Stomach smooth muscle (tissue), 2 donors: ENCODE measurements around the gene HERC5.

Experiments used
- H3K27ac ChIP-seq: one replicate; pipeline ENCODE4 v1.7.0; 2013; ENCODE audit warnings: mild to moderate bottlenecking, low read length, inconsistent platforms
- H3K27me3 ChIP-seq, 2 donors: one replicate each; pipeline ENCODE4 v1.7.0; 2013; ENCODE audit warnings: low read length in 2 of 2; ENCODE audit not compliant: insufficient read depth in 2 of 2, control insufficient read depth in 1 of 2
- H3K36me3 ChIP-seq, 2 donors: one replicate each; pipeline ENCODE4 v1.7.0; 2013; ENCODE audit warnings: low read length in 2 of 2; ENCODE audit not compliant: control insufficient read depth in 2 of 2, insufficient read depth in 2 of 2
- H3K4me1 ChIP-seq: one replicate; pipeline ENCODE4 v1.7.0; 2013; ENCODE audit warnings: low read length; ENCODE audit not compliant: control insufficient read depth, insufficient read depth
- H3K4me3 ChIP-seq, 2 donors: one replicate each; pipeline ENCODE4 v1.7.0; 2013; ENCODE audit warnings: low read length in 2 of 2
- H3K9ac ChIP-seq, 2 donors: one replicate each; pipeline ENCODE4 v1.7.0; 2013; ENCODE audit warnings: low read length in 2 of 2, mild to moderate bottlenecking in 1 of 2
- H3K9me3 ChIP-seq, 2 donors: one replicate each; pipeline ENCODE4 v1.7.0; 2013; ENCODE audit warnings: low read length in 2 of 2; ENCODE audit not compliant: control insufficient read depth in 2 of 2
- donor health status: healthy.
- donor health status: Pancreatic carcinoma.

HERC5 gene

DNA sequence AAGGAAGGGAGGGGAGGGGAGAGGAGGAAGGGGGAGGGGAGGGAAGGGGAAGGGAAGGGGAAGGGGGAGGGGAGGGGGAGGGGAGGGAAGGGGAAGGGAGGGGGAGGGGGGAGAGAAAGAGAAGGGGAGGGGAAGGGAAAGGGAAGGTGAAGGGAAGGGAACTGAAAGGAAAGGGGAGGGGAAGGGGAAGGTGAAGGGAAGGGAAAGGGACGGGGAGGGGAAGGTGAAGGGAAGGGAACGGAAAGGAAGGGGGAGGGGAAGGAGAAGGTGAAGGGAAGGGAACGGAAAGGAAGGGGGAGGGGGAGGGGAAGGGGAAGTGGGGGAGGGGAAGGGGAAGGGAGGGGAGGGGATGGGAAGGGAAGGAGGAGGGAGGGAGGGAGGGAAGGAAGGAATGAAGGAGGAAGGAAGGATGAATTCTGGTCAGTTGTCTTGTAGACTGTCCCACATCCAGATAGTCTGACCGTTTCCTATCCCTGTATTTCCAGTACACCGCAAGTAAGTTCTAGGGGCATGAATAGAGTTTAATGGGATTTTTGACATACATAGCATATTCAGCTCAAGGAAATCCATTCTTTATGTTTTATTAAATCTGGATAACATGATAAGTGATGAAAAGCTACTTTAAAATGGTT, 20.4 kb downstream of the HERC5 start:
- no peak overlapping the region for H3K27ac ChIP-seq
- peaks cover 3 to 8% of the 10 kb centered on the region in 2 donors for H3K36me3 ChIP-seq
- no peaks in the 10 kb centered on the region for H3K9me3 ChIP-seq
- H3K27me3 ChIP-seq, result no peaks in the 10 kb centered on the region
- H3K4me3 ChIP-seq, result no peak overlapping the region
- no peak overlapping the region for H3K9ac ChIP-seq
- H3K4me1 ChIP-seq, result peaks cover 2% of the 10 kb centered on the region

DNA sequence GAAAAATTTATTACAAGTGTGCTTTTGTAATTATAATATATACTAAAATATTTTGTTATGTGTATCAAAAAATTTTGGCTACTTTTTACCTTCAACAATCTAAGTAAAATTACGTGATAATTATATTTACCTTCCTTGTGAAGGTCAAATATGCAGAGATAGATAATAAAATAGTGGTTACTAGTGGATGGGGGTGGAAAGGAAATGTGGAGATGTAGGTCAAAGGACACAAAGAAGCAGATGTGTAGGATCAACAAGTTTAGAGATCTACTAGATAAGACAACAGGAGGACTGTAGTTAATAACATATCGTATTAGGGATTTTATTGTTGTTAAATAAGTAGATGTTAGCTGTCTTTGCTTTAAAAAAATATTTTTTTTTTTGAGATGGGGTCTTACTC, 21.3 kb downstream of the HERC5 start:
- Histone ChIP-seq H3K36me3 (peaks cover 3 to 8% of the 10 kb centered on the region in 2 donors), H3K27ac (no peak overlapping the region), H3K9ac (no peak overlapping the region), H3K27me3 (no peaks in the 10 kb centered on the region), H3K4me1 (peaks cover 2% of the 10 kb centered on the region), H3K9me3 (no peaks in the 10 kb centered on the region), H3K4me3 (no peak overlapping the region)

DNA sequence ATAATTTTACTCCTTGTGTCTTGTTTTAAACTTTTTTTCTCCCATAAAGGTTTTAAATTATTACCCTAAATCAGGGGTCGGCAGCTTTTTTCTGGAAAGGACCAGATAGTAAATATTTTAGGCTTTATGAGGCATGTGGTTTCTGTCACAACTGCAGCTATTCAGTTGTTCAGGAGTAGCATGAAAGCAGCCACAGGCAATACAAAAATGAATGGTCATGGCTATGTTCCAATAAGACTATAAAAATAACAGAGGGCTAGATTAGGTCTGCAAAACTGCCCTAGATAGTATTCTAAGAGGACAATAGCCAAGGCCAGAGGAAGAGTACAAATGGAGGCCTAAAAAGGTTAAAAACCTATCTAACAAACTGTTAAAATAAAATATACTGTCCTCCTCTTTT, 24.6 kb downstream of the HERC5 start:
- Histone ChIP-seq H3K9me3 (no peaks in the 10 kb centered on the region), H3K4me3 (no peak overlapping the region), H3K9ac (no peak overlapping the region), H3K27ac (no peak overlapping the region), H3K36me3 (peaks cover 4 to 5% of the 10 kb centered on the region in 2 donors), H3K4me1 (peaks cover 2% of the 10 kb centered on the region), H3K27me3 (no peaks in the 10 kb centered on the region)

DNA sequence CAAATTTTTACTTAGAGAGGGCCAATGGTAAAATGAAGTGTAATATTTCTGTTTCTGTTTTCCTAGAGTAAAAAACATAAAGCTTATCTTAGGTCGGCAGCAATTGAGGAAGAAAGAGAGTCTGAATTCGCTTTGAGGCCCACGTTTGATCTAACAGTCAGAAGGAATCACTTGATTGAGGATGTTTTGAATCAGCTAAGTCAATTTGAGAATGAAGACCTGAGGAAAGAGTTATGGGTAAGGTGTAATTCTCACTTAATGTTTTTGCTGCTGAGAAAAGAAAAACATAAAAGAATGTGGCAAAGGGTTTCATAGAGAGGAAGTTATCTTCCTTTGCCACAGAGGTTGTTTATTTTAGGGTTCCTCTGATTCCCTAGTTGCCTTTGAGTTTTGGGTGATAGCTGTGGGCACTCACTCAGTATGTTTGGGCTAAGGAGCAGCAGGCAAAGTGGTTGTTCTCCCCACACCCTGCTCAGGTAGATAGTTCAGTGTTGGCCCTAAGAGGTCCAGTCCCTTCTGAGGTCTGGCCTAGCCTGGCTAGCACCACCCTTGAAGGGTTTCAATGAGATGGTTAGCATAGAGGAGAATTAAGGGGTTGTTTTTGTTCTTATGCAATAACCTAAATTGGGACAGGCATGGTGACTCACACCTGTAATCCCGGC, 32.3 kb downstream of the HERC5 start:
- H3K9ac ChIP-seq, result no peak overlapping the region
- no peaks in the 10 kb centered on the region for H3K4me1 ChIP-seq
- peaks cover 11% of the 10 kb centered on the region in 2 donors for H3K36me3 ChIP-seq
- H3K4me3 ChIP-seq, result no peak overlapping the region
- no peaks in the 10 kb centered on the region for H3K9me3 ChIP-seq
- no peaks in the 10 kb centered on the region for H3K27me3 ChIP-seq
- H3K27ac ChIP-seq, result no peak overlapping the region

DNA sequence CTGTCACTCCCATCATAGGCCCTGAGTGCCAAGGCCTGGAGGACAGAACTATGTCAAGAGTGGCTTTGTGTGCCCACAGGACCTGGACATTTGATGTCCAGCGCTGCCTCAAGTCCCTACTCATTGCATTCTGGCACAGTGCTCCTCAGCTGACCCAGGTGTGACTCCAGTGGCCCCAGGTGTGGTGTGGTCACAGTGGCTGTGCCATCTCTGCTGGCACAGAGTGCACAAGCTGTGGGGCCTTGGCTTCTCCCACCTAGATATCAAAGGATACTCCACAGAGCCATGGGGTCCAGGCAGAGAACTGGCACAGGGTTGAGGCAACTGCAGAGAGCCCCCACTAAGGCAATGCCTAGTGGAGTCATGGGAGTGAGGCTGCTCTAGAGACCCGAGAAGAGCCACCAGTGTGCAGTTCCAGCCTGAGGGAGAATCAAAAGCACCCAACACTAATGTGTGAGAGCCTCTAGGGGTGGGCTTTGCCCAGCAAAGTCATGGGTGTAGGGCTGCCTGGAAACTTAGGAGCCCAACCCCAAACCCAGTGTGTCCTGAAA, 41.0 kb downstream of the HERC5 start:
- Histone ChIP-seq H3K9me3 (no peaks in the 10 kb centered on the region), H3K4me3 (no peak overlapping the region), H3K9ac (no peak overlapping the region), H3K27ac (no peak overlapping the region), H3K27me3 (no peaks in the 10 kb centered on the region), H3K36me3 (peaks cover 10 to 12% of the 10 kb centered on the region in 2 donors), H3K4me1 (no peaks in the 10 kb centered on the region)

DNA sequence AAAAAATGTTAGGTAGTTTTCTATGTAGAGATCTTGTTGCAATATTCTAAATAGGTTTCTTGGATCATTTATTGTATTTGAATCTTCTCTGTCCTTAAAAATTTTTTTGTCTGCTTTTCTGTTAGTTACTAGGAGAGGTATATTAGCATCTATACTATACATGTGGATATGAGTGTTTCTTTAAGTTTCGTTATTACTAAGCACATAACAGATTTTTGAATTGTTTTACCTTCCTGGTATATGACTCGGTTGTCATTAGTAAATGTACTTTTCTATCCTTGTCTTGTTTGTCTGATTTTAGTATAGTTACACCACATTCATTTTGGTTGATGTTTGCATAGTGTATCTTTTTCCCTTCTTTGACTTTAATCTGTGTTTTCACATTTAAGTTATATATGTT, 46.4 kb downstream of the HERC5 start:
- Histone ChIP-seq H3K4me3 (no peak overlapping the region), H3K4me1 (no peaks in the 10 kb centered on the region), H3K27me3 (no peaks in the 10 kb centered on the region), H3K9me3 (no peaks in the 10 kb centered on the region), H3K9ac (no peak overlapping the region), H3K36me3 (peaks cover 4% of the 10 kb centered on the region in 2 donors), H3K27ac (no peak overlapping the region)

DNA sequence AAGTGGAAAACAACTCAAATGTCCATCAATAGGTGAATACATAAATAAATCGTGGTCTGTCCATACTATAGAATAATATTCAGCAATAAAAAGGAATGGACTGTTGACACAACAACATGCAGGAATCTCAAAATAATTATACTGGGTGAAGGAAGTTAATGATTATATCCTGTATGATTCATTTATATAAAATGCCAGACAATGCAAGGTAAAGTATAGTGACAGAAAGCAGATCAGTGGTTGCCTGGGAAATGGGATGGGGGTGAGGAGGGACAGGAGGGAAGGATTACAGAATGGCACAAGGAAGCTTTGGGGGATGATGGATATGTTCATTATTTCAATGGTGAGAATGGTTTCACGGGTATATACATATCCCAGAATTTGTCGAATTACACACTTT, 54.3 kb downstream of the HERC5 start:
- Histone ChIP-seq H3K9me3 (no peaks in the 10 kb centered on the region), H3K27ac (no peak overlapping the region), H3K4me3 (no peak overlapping the region), H3K9ac (no peak overlapping the region), H3K4me1 (peaks cover 3% of the 10 kb centered on the region), H3K36me3 (no peaks in the 10 kb centered on the region), H3K27me3 (no peaks in the 10 kb centered on the region)

DNA sequence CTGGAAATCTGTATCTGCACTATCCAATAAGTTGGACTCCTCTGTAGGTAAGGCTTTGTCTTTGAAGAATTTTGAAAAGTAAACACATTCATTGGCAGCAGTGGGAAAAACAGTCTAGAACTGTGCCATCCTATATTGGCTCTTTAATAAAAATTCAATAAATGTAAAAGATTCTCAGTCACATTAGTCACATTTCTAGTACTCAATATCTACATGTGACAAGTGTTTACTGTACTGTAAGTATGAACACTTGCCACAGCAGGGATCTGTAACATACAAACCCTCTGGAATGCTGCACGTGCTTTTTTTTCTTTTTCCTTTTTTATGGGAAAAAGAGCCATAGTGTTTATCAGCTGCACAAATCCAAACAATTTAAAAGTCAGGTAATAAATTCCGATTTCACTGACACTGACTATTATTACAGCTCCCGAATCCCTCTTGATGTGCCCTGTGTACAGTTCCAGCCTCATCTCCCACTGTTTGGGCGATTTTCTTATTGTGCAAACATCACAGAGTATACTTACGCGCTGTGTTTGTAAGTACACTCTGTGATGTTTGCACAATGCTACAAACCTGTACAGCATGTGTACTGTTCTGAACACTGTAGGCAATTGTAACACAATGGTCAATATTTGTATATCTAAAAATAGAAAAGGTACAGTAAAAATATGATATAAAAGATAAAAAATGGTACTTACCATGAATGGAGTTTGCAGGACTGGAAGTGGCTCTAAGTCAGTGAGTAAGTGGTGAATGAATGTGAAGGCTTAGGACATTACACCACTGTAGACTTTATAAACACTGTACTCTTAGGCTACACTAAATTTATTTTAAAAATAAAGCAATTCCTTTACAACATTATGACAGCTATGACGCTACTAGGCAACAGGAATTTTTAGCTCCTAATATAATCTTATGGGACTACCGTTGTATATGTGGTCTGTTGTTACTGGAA, 57.9 kb downstream of the HERC5 start:
- Histone ChIP-seq H3K27ac (no peak overlapping the region), H3K27me3 (no peaks in the 10 kb centered on the region), H3K4me3 (no peak overlapping the region), H3K4me1 (peaks cover 6% of the 10 kb centered on the region), H3K9me3 (no peaks in the 10 kb centered on the region), H3K9ac (no peak overlapping the region), H3K36me3 (no peaks in the 10 kb centered on the region)

DNA sequence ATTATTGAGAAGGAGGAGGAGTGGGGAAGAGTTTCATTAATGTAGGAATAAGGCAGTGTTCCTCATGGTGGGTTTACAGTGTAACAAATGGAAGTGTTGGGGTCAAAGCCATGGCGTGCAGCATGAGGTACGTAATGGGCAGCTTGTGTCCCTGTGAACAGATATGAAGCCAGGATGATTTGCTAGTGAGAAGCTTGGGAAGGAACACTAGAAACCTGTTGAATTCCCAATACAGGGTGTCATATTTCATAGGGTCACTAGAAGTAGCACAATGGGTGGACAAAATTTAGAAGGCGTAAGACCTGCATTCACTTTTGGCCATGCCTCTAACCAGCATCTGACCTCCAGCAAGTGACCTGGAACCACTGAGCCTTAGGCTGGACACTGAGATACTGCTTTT, 59.8 kb downstream of the HERC5 start:
- no peaks in the 10 kb centered on the region for H3K27me3 ChIP-seq
- H3K27ac ChIP-seq, result no peak overlapping the region
- peaks cover 6% of the 10 kb centered on the region for H3K4me1 ChIP-seq
- no peak overlapping the region for H3K4me3 ChIP-seq
- H3K9ac ChIP-seq, result no peak overlapping the region
- H3K36me3 ChIP-seq, result peaks cover 0 to 10% of the 10 kb centered on the region in 2 donors
- no peaks in the 10 kb centered on the region for H3K9me3 ChIP-seq

DNA sequence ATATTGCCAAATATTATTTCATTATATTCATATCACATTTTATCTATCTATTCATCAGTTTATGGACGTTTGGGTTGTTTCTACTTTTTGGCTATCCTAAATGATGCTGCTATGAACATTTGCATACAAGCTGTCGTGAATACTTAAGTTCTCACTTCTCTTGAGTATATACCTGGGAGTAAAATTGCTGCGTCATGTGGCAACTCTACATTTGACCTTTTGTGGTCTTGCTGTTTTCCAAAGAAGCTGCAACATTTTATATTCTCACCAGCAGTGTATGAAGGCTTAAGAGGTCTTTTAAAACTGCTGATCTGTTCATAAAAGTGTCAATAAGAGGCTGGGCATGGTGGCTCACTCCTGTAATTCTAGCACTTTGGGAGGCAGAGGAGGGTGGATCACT, 60.9 kb downstream of the HERC5 start:
- peaks cover 0 to 10% of the 10 kb centered on the region in 2 donors for H3K36me3 ChIP-seq
- H3K4me3 ChIP-seq, result no peak overlapping the region
- H3K9ac ChIP-seq, result no peak overlapping the region
- H3K27ac ChIP-seq, result no peak overlapping the region
- no peaks in the 10 kb centered on the region for H3K27me3 ChIP-seq
- H3K4me1 ChIP-seq, result peaks cover 6% of the 10 kb centered on the region
- H3K9me3 ChIP-seq, result no peaks in the 10 kb centered on the region
